NOMO-1 treated with dmso at 0.1 percent for 144 hours (cell line): ENCODE results near the gene ATAT1.
"Not testable (repeated sequence)": the region's sequence is repeated elsewhere in the genome, so short reads cannot be mapped to it uniquely, and the experiment has no call there.

Experiments used
- DNase-seq: peaks from one replicate; lab custom pipeline; 2025; ENCODE audit not compliant: unreplicated experiment; lab: John Stamatoyannopoulos, UW

The ATAT1 gene

DNA sequence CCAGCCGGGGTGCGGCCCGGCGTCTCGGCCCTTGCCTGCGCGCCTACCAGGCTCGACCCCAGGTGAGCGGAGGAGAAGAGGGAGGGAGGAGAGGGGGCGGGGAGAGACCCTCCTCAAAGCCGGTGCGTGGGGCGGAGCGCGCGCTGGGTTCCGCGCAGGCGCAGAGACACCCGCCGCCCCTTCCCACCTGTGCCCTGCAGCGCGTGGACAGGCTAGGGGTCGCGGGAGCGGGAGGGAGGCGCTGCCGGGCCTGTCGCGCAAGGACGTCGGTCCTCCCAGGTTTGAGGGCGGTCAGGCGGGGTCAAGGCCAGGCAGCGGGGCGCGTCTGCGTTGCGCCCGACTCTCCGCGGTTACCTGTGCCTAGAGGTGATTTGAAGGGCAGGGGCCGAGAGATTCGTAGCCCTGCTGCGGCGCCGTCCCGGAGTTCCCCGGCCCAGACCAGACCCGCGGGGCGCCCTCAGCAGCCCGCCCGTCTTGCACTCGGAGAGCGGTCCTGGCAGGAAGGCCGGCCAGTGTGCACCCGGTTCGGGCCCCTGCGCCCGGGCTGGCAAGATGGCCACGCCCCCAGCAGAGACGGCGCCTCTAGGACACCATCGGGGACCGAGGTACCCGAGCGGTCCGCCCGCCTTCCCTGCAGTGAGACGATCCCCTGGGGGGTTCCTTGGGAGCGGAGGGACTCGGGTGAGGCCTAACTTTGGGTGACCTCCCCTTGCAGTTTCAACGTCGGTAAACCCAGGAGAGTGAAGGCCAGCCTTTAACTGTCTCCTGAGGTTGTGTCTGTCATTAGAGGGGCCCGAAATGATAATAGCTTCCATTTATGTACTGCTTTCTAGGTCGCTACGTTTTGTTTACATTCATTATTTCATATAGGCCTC is 20.8 kb downstream of the ATAT1 start:
- DNase-seq, result peak; percentile 46

DNA sequence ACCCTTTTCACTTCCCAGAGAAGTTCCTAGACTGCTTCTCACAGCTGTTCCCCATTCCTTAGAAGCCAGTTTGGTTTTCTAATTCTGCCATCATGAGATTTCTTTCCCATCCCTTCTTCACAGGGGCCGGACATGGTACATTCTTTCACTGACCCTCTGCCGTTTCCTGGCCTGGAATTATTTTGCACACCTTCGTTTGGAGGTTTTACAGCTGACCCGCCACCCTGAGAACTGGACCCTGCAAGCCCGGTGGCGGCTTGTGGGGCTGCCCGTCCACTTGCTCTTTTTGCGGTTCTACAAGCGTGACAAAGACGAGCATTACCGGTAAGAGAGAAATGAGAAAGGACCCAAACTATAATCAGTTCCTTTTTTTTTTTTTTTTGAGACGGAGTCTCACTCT is 24.5 kb downstream of the ATAT1 start:
- DNase-seq, result no peak

DNA sequence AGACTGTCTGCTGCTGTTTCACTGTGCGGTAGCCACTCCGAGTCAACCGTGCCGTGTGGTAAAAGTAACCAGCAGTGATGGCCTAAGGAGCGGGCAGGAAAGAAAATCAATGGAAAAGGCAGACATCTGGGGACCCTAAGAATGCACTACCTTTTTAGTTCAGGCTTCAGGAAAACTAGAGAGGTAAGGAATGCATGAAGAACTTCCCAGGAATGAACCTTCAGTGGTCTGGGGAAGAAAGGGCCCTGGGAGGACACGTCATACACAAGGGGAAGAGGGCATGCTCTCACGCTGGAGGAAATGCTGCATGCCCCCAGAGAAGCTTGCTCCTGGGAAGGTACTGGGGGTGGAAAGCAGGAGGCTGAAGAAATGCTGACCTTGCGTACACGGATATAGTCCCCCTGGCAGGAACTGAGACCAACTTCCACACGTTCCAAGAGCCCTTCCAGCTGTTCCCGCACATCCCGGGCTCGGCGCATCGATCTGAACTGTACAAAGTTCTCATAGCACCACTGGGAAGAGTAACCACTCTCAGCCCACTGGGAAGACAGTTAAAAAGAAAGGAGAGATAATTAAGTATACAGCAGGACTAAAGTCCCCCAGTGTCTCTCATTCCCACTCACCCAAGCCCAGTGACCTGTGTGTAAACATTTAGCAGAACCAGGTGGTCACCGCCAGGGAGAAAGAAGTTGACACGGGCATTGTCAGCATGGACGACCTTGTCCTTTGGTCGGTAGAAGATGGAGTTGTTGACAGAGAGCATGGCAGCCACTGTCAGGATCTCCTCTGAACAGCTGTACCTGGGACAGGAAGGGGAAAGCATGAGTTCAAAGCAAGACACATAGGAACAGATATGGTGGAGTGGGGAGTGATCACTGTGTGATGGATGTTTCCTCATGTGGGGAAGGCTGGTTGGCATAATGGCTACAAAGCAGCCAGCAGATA is 28.4 kb downstream of the ATAT1 start:
- DNase-seq, result no peak

DNA sequence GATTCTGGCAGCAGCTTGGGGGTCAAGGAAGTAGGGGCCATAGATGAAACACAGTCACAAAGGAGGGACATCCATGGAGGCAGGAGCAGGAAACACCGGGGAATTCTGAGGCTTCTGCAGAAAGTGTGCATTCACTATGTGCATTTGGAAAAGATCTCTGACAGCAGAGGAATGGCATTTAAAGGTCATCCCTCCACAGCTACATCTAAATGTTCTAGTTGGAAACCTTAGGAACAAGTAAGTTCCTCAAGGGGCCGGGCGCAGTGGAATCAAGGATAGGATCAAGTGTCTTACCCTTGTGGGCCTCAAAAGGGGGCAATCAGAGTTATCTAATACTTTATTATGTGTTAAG is 29.0 kb downstream of the ATAT1 start:
- no peak for DNase-seq

DNA sequence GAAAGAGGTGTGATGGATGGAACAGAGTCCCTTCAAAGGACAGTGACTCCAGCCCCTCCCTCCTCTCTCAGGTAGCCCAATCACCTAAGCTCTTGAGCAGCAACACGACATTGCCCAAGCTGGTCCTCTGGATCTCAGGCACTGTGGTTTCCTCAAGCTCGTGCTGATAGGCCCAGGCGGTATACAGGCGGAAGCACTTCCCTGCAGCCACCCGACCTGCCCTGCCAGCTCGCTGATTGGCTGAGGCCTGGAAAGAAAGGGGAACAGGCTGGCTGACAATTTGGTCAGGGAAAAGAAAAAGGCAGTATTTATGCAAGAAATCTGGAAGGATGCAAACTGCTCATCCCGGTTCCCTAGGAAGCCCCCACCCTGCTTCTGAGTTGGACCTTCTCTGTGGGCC is 29.8 kb downstream of the ATAT1 start:
- DNase-seq, result peak; percentile 58

DNA sequence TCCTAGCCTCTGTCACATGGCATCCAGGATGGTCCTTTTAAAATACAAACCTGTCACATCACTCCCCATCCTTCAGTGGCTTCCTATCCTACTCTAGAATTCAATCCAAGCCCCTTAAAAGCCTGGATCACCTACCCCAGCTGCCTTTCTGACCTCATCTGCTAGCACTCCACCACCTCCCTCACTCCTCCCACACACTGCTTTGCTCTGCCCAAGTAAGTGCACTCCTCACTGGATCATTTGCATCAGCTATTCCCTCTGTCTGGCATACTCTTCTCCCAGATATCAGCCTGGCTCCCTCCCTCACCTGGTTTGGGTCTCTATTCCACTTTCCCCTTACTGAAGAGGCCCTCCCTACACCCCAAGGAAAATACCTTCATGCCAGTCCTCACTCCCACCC is 30.8 kb downstream of the ATAT1 start:
- no peak for DNase-seq

DNA sequence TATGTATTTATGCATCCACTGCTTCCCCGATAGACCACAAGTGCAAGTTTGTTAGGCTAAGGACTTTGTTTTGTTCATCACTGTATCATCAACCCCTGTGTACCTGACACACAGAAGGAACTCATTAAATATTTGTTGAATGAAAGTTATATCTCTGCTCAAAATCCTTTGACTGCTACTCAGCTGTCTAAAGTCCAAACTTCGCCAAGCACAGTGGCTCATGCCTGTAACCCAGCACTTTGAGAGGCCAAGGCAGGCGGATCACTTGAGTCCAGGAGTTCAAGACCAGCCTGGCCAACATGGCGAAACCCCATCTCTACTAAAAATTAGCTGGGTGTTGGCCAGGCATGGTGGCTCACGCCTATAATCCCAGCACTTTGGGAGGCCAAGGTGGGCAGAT is 31.2 kb downstream of the ATAT1 start:
- DNase-seq, result not testable (repeated sequence)

DNA sequence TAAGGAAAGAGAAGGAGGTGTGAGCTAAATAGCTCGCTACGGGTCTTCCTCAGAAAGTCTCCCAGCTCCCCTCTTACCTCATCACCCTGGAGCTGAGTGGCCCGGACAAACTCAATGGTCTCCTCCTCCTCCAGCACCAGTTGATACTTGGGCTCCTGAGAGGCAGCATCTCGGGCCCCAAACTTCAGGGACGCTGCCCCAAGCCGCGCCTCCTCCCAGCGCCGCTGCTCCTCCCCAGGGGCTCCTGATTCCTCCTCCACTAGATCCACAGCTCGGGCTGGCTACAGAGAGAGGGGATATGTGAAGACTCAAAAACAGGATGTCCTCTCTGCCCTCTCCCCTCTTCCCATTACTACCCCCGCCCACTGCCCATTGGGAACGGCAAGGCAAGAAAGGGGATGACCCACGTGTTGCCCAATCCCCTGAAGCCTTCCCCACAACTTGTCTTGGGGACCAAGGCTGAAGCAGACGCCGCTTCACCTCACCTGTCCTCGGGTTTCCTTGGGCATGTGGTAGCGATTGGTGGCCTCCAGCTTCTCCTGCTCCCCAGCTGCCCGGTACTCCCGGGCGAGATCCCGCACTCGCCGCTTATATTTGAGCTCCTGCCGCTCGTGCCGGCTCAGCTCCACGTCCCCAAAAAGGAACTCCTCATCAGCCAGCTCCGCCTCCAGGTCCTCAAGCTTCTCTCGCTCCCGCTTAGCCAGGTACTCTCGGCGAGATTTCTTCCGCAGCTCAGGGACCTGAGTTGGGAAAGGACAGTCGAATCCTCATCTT is 38.5 kb downstream of the ATAT1 start:
- no peak for DNase-seq

DNA sequence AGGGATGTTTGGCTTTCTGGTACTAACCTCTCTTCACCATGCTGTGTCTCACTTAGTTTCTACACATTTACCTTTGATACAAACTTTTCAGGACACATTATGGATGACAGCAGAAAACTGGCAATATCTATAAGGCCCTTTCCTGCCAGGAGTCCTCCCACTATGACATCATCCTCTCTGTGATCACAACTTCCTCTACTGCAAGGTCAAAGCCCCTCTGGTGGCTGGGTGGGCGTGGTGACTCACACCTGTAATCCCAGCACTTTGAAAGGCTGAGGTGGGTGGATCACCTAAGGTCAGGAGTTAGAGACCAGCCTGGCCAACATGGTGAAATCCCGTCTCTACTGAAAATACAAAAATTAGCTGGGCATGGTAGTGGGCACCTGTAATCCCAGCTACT is 39.6 kb downstream of the ATAT1 start:
- not testable (repeated sequence) for DNase-seq

DNA sequence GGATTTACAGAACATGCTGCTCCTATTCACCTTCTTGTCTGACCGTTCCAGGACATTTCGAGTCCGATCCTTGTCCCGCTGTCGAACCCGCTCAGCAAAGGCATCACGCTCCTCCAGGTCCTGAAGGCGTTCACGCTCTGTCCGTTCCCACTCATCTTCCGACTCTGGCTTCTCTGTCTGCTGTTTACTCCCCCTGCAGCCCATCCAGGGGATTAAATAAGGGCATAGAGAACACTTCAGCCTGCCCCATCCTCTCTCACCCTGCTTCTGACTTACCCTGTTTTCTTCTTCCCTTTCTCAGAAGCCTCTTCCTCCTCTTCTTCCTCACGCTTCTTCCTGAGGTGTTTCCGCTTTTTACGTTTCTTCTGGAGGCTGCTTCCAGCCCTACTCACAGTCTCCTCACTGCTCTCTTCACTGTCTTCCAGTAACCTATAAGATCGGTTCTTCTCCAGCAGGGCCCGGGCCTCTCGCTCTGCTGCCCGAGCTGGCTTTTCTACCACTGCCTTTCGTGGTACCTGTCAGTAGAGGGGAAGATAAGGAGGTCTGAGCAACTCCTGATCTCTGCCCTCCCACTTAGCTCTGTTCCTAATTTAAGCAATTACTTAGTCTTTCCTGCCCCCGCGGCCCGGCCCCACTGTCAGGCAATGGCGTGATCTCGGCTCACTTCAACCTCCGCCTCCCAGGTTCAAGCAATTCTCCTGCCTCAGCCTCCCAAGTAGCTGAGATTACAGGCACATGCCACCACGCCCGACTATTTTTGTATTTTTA is 44.3 kb downstream of the ATAT1 start:
- no peak for DNase-seq

DNA sequence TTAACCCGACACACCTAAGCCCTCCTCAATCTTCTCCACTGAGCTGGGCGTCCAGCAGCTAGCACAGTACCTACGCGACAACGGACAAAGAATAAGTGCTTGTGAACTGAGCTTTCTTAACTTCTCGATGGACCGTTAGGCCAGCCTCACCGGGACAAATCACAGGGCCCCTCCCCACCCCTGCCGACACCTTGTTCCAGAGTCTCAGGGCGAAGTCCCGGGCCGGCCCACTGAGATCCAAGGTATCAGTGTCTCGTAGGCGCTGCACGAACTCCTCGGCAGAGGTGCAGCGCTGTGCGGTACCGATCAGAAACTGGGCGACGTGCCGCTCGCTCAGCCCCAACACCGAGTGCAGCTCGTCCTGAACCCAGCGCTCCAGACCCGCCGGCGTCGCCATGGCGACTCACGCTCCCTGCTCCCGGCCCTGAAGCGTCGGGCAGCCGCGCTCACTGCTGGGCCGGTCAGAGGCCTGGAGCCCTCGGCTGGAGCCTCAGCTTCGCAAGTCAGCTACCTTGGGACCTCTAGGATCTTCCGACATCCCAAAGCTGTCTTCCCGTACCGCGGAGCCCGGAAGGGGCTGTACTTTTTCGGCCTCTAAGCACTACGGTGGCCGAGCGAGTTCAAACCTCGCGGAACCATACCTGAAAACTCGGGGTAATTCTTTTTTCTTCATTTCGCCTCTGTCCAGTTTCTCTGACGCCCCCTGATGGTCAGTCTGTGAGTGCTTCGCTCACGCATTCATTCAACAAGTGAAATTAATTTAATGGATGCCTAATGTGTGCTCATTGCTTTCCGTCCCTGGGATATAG is 46.0 kb downstream of the ATAT1 start, which contains the start of gene DHX16:
DHX16 (minus strand) TSS at position 562 of the 809 bp plus-strand sequence; CDS start at position 397, 165 bp downstream.
- DNase-seq, result peak; percentile 79

DNA sequence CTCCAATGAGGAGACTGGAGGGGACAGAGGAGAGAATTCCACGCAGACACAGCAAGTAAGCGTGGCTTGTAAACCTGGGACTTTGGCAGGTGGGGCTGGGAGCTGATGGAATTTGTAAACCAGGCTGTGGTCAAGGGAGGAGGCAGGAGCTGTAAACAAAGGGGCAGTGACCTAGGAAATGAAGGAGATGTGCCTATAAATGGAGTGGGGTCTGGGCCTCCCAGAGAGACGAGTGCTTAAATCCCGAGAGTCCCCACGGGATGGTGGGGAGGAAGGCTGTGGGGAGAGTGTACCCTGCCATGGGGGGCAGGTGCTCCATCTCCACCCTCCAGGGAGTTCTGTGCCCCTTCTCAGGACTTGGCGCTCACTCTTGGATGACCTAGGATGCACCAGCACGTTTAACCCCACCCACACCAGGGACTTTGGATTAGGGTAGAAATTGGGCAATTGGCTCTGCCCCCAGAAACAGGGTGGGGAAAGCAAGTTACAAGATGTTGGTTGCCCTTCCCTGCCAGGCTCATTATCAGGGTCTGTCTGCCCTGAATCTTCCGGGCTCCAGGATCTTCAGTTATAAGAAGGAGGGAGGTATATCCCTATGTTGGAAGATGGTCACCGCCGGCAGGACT is 50.1 kb downstream of the ATAT1 start:
- no peak for DNase-seq

DNA sequence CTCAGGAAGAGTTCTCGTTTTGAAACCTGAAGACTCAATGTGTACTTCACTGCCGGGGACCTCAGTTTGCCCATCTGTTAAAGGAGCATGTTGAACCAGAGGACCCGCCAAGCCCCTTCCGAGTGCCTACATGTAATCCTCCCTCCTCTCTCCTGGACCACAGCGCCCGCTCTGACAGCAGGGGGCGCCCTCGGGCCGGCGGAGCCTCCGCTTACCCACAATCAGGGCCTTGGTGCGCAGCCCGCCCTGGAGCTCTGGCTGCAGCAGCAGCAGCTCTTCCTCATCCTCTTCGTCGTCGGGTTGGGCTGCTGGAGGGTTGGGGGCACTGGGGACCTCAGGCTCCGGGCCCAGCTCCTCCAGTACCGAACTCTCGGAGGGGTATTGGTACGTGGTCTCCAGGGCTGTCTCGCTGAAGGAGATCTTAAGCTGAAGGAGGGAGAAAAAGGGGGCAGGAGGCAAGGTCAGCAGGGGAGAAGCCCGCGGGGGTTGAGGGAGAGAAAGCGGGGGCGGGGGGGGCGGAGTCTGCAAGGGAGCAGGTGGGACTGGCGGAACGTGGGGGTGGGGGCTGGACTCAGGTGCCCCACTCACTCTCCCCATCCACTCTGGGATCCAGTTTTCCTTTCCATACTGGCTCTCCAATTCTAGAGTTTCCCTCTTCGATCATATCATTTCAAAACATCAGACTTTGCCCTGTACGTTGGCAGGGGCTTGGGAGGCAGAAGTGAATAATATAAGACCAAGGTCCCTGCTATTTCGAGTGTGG is 52.5 kb downstream of the ATAT1 start:
- peak; percentile 74 for DNase-seq

DNA sequence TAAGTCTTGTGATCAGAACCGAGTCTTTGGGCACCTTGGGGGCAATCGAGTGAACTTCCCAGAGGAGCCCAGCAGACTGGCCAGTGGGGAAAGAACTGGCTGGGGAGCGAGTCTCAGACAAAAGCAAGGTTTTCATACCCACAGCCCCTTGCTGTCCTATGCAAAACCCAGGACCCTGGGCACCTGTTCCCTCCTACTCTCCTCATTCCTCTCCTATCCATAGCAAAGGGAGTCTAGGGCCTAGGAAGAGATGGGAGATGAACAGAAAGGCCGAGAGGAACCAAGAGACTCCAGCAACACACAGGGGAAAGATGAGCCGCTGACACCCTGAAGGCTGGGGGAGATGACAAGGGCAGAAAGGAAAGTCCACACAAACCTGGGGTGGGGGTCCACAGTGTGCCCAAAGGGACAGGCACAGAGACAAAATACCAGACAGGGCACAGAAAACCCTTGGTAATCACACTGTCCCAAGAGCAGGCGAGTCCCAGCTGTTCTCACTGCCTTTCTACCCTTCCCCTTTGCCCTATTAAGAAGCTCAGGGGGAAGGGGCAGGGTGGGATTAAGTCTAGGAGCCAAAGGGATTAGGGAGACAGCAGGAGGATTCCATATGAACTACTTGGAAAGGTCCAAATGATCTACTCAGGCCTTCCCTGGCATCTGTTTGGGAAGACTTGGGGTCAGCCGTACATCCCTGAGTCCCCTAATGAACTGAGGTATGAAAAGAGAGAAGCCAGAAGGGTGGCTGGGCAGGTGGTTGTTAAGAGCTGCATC is 53.3 kb downstream of the ATAT1 start:
- no peak for DNase-seq

DNA sequence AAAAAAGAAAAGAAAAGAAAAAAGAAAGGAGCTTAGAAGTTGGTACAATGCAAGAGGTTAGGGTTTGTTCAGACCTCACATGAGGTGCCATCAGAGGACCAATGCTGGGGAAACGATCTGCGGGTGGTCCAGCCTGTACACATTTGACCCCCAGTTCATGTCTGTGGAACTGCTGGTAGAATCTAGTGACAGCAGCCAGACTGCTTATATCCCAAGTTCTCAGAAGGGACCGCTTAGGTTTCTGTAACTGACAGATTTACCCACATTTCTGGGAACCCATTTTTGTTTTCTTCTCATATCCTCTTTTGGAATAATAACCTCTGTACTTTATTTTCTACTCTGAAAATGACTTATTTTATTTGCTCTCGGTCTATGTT is 55.1 kb downstream of the ATAT1 start:
- DNase-seq, result no peak

DNA sequence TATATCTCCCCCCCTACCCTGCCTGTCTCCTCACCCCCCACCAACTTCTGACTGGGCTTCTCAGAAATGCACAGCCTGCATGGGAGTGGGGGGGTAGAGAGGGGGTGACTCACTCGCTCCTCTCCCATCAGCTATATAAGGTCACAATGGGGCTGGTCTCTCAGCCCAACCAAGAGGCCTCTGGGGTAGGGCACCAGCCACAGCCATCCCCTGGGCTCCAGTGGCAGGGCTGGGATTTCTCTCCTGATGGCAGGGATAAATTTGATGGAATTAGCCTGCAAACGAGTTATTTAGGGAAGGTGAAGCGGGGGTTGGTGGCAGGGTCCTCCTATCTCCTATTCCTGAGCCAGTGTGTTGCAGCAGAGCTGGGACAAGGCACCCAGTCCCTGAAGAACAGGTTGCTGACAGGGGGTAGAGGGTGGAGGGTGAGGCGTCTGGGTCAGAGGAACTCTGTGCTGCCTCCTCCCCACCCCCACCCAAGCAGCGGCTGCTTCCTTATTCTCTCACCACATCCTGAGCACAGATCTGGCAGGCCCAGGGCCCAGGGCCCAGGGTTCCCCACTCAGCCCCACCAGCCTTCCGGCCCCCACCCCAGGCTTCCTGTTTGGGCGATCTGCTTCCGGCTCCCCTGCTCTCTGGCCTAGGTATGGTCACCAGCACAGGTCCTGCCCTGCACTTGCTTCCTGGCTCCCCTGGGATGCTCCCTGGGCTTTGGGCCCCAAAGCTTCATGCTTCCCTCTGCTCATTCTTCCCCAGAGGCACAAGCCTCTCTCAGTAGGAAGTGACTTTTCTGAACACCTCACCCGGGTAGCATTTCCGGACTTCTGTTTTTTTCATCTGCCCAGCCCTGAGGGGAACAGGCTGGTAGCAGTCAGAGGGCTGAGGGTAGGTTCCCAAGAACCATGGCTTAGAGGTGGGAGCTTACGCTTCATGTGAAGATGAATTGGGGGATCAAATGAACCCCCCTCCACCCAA is 55.8 kb downstream of the ATAT1 start:
- DNase-seq, result peak; percentile 97
